Lower lobe of right lung (tissue), 2 donors: ENCODE measurements around the gene MYH9. TPM values are rescaled to one million over a fixed set of nuclear protein-coding genes. Genes with fewer than 3 reads are reported as not detected.

Source experiments
- ATAC-seq, 2 donors: fragments of 200-7000 bp; cut with Tn5 transposase; one replicate each; pipeline ENCODE4 v1.9.1; 2020 to 2022; ENCODE audit warnings: mild to moderate bottlenecking in 2 of 2, moderate library complexity in 2 of 2
- DNase-seq: peaks from one replicate; pipeline ENCODE4 v3.0.0-alpha.2; 2020
- H3K27ac ChIP-seq: fragments of 200-600 bp; one replicate; pipeline ENCODE4 v1.8.0; 2022
- H3K27me3 ChIP-seq: fragments of 200-600 bp; one replicate; pipeline ENCODE4 v1.8.0; 2022; ENCODE audit warnings: low read depth
- H3K36me3 ChIP-seq: fragments of 200-600 bp; one replicate; pipeline ENCODE4 v1.8.0; 2022; ENCODE audit warnings: mild to moderate bottlenecking
- H3K4me1 ChIP-seq: fragments of 200-600 bp; one replicate; pipeline ENCODE4 v1.8.0; 2022
- H3K4me3 ChIP-seq: fragments of 200-600 bp; one replicate; pipeline ENCODE4 v1.8.0; 2022; ENCODE audit warnings: mild to moderate bottlenecking
- H3K9me3 ChIP-seq: fragments of 200-600 bp; one replicate; pipeline ENCODE4 v1.8.0; 2022
- intact Hi-C: fragments of 100-400 bp; cut with DNase I; formaldehyde crosslinking; loops from one replicate; pipeline ENCODE4 v1.11.0; 2022
- total RNA-seq: library from RNA; stranded (reverse); fragmentation: NEBNext Ultra II Directional; extraction: Animal tissue kit (Norgen Biotek cat#: 25700); gene quantifications from one replicate; pipeline ENCODE4 v1.2.1, GENCODE V29; 2021
- TF ChIP-seq, protein P1 (sequence below): fragments of 200-600 bp; IDR thresholded peaks from one replicate; pipeline ENCODE4 v1.8.0; 2022; ENCODE audit warnings: antibody characterized with exemption, mild to moderate bottlenecking
- donor health status: DM: no; HTN: yes; CAD: no; lungs with severe emphysema.

MYH9 gene
- total RNA-seq, 1 donor from 2014 or later = 659 TPM

DNA sequence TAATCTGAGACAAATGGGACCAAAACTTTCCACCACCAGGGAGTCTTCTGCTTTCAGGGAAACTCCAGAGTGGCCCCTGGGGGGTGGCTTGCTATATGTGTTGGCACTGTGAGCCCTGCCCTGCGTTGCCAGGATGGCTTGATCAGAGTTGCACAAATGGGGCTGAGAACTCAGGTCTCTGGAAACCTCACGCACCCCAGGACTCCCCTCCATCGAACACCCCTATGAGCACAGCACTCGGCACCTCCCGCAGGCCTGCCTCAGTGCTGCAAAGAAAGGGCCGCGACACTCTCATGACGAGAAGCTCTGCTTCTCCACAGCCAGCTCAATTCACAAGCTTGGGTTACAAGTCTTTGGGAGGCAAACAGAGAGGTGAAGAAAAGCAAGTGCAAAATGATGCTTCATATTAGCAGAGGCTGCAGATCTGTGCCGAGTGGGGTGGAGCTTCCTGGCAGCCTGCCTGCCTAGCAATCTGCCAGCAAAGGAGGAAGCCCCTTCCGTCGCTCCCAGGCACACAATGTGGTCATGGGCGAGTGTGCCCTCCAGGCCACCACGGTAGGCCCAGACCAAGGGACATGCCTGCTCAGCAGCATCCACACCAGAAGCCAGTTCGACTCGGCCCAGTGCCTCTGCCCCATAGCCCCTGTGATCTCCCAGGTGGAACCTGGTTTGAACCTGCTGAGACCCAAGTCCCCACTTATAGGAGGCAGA is 55.7 kb downstream of the MYH9 start:
- H3K36me3 ChIP-seq = peaks cover 88% of the 10 kb centered on the region
- peak overlapping the region; percentile 90 for H3K27ac ChIP-seq
- intact Hi-C loops = no loop called here
- no peaks in the 10 kb centered on the region for H3K9me3 ChIP-seq
- TF ChIP-seq, protein P1, sequence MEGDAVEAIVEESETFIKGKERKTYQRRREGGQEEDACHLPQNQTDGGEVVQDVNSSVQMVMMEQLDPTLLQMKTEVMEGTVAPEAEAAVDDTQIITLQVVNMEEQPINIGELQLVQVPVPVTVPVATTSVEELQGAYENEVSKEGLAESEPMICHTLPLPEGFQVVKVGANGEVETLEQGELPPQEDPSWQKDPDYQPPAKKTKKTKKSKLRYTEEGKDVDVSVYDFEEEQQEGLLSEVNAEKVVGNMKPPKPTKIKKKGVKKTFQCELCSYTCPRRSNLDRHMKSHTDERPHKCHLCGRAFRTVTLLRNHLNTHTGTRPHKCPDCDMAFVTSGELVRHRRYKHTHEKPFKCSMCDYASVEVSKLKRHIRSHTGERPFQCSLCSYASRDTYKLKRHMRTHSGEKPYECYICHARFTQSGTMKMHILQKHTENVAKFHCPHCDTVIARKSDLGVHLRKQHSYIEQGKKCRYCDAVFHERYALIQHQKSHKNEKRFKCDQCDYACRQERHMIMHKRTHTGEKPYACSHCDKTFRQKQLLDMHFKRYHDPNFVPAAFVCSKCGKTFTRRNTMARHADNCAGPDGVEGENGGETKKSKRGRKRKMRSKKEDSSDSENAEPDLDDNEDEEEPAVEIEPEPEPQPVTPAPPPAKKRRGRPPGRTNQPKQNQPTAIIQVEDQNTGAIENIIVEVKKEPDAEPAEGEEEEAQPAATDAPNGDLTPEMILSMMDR = no peak
- peak overlapping the region; percentile 22 for H3K4me3 ChIP-seq
- no peaks in the 10 kb centered on the region for H3K27me3 ChIP-seq
- peak; percentile 20 to 31 for ATAC-seq
- peaks cover 100% of the 10 kb centered on the region for H3K4me1 ChIP-seq
- peak; percentile 85 for DNase-seq

DNA sequence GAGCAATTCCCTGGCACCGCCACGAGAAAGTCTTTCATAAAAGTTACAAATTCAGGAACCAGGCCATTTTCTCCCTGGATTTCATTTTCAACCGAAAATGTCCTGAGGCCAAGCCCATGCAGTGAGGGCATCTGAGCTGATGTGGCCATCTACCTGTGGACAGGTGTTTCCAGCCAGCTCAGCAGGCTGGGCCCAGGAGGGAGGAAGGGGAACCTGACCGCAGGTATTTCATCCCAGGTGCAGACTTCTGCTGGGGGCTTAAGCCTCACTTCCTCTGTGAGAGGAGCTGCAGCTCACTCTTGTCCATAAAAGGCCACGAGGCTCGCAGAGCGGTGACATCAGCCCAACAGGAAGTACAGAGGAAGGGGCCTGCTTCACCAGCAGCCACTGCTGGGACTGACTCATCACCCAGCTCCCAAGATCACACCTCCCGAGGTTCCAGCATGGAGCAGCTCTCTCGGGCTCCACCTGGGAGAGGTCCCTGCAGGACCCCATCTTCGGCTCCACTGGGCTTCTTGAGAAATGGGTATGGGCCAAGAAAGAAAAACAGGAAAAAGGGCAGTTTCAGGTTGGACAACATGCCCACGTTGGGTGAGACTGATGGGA is 56.4 kb downstream of the MYH9 start:
- TF ChIP-seq, protein P1 = no peak
- peaks cover 100% of the 10 kb centered on the region for H3K4me1 ChIP-seq
- peaks cover 88% of the 10 kb centered on the region for H3K36me3 ChIP-seq
- ATAC-seq (peak; percentile 62 to 77), DNase-seq (peak; percentile 89)
- no peaks in the 10 kb centered on the region for H3K27me3 ChIP-seq
- H3K27ac ChIP-seq = peak overlapping the region; percentile 90
- peak overlapping the region; percentile 22 for H3K4me3 ChIP-seq
- H3K9me3 ChIP-seq = no peaks in the 10 kb centered on the region
- intact Hi-C loops = no loop called here

DNA sequence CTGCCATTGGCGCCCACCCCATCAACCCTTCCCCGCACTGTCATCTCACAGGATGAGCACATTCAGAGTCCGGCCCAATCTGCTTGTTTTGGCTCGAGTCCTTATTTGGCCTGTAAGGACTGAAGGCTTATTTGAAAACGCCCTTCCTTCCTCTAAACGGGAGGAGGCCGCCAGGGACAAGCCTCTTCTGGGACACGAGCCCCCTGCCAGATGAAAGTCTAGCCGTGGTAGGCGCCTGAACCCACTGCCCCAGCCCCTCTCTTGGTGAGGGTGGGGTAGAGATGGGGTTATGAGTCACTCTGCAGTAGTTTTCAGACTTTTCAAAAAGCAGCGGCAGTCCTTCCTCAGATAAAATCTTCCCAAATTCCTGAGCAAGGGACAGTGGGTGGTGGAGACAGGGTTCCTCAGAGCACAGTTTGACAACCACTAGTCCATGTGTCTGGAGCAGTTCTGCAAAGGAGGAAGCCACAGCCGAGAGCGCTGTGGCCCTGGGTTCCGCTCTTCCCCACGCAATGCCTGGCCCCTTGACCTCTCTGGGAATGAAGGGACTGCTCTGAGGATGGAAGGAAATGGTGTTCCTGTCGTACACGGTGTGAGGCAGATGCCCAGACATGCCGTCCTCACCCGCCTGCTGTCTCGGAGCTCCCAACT is 57.0 kb downstream of the MYH9 start:
- intact Hi-C loops = no loop called here
- TF ChIP-seq, protein P1 = no peak
- Histone ChIP-seq H3K4me3 (peak overlapping the region; percentile 22), H3K9me3 (no peaks in the 10 kb centered on the region), H3K27me3 (no peaks in the 10 kb centered on the region), H3K27ac (peak overlapping the region; percentile 90), H3K36me3 (peaks cover 88% of the 10 kb centered on the region), H3K4me1 (peaks cover 100% of the 10 kb centered on the region)
- peak; percentile 2 to 14 for ATAC-seq
- no peak for DNase-seq

DNA sequence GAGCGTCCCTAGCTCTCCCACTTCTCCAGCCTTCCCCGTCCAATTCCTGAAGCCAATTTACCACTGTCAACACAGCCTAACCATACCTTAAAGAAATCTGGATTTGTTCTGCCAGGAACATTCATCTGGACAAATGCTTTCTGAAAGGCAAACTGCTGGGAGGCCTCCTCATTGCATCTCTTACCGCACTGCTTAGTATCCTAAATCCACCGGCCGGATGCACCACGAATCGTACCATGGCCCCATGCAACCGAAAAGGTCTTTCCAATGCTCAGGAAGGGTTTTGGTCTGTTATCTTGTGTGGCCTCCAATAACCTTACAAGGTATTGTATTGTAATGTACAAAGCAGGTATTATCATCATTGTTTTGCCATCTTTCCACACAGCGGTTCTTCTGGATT is 57.6 kb downstream of the MYH9 start:
- Histone ChIP-seq H3K4me1 (peaks cover 100% of the 10 kb centered on the region), H3K27ac (peak overlapping the region; percentile 90), H3K27me3 (no peaks in the 10 kb centered on the region), H3K4me3 (peak overlapping the region; percentile 12), H3K36me3 (peaks cover 88% of the 10 kb centered on the region), H3K9me3 (no peaks in the 10 kb centered on the region)
- TF ChIP-seq, protein P1 = no peak
- ATAC-seq (no peak), DNase-seq (no peak)
- intact Hi-C loops = no loop called here

DNA sequence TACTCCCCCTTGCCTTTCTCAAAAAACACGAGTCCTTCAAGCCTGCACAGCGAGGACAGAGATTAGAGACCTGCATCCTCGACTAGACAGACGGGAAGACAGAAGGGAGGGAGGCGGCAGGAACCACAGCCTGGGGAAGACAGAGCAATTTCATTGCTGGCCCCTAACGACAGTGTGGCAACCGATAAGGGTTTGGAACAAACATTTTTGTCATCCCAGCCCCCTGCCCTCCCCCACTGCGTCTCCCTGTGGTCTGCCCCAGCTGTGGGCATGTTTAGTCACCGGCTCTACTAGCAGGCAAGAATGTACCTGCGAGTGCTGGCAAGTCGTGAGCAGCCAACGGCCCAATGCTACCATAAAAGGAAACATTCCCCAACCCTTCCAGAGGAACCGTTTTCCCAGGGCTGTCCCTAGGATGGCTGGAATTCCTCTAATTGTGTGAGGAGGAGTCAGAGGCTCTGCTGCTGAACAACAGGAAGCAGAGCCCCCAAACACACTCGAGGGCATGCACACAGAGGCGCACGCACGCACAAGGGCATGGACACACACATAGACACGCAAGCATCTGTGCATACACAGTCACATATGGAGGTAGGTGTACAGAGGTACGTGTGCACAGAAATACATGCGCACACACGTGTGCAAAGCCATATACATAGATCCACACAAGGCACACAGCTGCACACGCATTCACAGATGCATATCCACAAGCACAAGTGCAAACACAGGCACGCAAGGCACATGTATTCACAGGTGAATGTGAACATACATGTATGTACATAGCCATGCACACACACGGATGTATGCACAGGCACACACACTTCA is 58.3 kb downstream of the MYH9 start:
- H3K4me3 ChIP-seq = peak overlapping the region; percentile 12
- H3K36me3 ChIP-seq = peaks cover 88% of the 10 kb centered on the region
- H3K9me3 ChIP-seq = no peaks in the 10 kb centered on the region
- ATAC-seq (peak; percentile 46 to 49), DNase-seq (peak; percentile 75)
- H3K27me3 ChIP-seq = no peaks in the 10 kb centered on the region
- intact Hi-C loops = no loop called here
- H3K27ac ChIP-seq = peak overlapping the region; percentile 90
- TF ChIP-seq, protein P1 = no peak
- peaks cover 100% of the 10 kb centered on the region for H3K4me1 ChIP-seq
